Ascending aorta (tissue), 2 donors: ENCODE results near the gene BAZ1B. TPM values are rescaled to one million over a fixed set of nuclear protein-coding genes. Genes with fewer than 3 reads are reported as not detected.
"Not testable (repeated sequence)": the region's sequence is repeated elsewhere in the genome, so short reads cannot be mapped to it uniquely, and the experiment has no call there.

Experiments used
- DNase-seq, 2 donors: peaks; one replicate each; pipeline ENCODE4 v3.0.0-alpha.2; 2019; ENCODE audit warnings: low spot score in 2 of 2
- H3K27ac ChIP-seq, 2 donors: fragments of 200-600 bp; sonication (generic); one replicate each; pipeline ENCODE4 v1.5.1; 2016 to 2017; ENCODE audit warnings: mild to moderate bottlenecking in 1 of 2
- H3K27me3 ChIP-seq: fragments of 200-600 bp; sonication (generic); one replicate; pipeline ENCODE4 v1.5.1; 2017
- H3K36me3 ChIP-seq, 2 donors: fragments of 200-600 bp; sonication (generic); one replicate each; pipeline ENCODE4 v1.5.1; 2016
- H3K4me1 ChIP-seq, 2 donors: fragments of 200-600 bp; sonication (generic); one replicate each; pipeline ENCODE4 v1.5.1; 2016 to 2017; ENCODE audit warnings: mild to moderate bottlenecking in 1 of 2
- H3K4me3 ChIP-seq, 2 donors: fragments of 200-600 bp; sonication (generic); one replicate each; pipeline ENCODE4 v1.5.1; 2016 to 2017; ENCODE audit warnings: mild to moderate bottlenecking in 1 of 2
- H3K9me3 ChIP-seq, 2 donors: fragments of 200-600 bp; sonication (generic); one replicate each; pipeline ENCODE4 v1.5.1; 2016
- intact Hi-C: fragments of 100-400 bp; cut with DNase I; formaldehyde crosslinking; loops from one replicate; pipeline ENCODE4 v1.15.1; 2023
- total RNA-seq: library from RNA; depleted of rRNA; stranded (reverse); fragments of >200 nt; gene quantifications from one replicate; pipeline ENCODE4 v1.1.0, GENCODE V29; 2016
- TF ChIP-seq, protein P1 (sequence below), 3 experiments: fragments of 200-600 bp in 2 of 3; fragments of 450-650 bp in 1 of 3; sonication (generic) in 2 of 3; IDR thresholded peaks; one replicate each; pipeline ENCODE4 v1.5.1; 2016 to 2019; ENCODE audit warnings: antibody characterized with exemption in 3 of 3, mild to moderate bottlenecking in 1 of 3, moderate library complexity in 1 of 3

BAZ1B gene
- total RNA-seq, 1 donor from 2014 or later = 28.1 TPM

DNA sequence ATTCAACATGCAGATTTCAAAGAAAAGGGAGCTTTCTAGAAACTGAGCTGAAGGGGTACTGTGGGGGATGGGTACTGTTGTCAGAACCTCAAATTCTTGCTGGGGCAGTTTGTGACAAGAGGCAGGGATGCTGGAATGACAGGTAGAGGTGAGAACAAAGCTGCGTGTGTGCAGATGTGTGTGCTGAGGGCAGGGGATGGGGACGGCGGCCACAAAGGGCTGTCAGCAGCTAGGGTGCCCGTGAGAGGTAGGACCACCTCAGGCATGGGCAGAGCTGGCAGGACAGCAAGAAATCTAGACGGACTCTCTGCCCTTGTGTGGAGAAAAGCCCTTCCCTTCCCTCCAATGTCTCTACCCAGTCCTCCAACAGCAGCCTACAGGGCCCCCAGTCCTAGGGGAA lies 14.4 kb upstream of the BAZ1B start:
- H3K27ac ChIP-seq = no peak overlapping the region
- TF ChIP-seq, protein P1, sequence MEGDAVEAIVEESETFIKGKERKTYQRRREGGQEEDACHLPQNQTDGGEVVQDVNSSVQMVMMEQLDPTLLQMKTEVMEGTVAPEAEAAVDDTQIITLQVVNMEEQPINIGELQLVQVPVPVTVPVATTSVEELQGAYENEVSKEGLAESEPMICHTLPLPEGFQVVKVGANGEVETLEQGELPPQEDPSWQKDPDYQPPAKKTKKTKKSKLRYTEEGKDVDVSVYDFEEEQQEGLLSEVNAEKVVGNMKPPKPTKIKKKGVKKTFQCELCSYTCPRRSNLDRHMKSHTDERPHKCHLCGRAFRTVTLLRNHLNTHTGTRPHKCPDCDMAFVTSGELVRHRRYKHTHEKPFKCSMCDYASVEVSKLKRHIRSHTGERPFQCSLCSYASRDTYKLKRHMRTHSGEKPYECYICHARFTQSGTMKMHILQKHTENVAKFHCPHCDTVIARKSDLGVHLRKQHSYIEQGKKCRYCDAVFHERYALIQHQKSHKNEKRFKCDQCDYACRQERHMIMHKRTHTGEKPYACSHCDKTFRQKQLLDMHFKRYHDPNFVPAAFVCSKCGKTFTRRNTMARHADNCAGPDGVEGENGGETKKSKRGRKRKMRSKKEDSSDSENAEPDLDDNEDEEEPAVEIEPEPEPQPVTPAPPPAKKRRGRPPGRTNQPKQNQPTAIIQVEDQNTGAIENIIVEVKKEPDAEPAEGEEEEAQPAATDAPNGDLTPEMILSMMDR (IDR thresholded peaks at IDR 0.05) = no peak
- peaks cover 60 to 71% of the 10 kb centered on the region in 2 donors for H3K36me3 ChIP-seq
- no peaks in the 10 kb centered on the region for H3K27me3 ChIP-seq
- no peaks in the 10 kb centered on the region for H3K4me1 ChIP-seq
- DNase-seq = no peak
- H3K9me3 ChIP-seq = no peaks in the 10 kb centered on the region
- intact Hi-C loops = no loop called here
- no peak overlapping the region for H3K4me3 ChIP-seq

DNA sequence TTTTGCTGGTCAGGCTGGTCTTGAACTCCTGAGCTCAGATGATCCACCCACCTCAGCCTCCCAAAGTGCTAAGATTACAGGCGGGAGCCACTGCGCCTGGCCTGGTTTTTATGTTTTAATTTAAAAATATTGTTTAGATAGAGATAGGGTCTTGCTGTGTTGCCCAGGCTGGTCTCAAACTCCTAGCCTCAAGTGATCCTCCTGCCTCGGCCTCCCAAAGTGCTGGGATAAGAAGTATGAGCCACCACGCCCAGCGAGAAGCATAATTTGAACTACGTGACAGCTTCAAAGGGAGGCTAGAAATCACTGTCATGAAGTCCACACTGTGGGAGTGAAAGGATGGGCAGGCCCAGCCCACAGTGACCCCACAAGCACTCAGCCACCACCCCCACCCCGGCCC lies 13.8 kb upstream of the BAZ1B start:
- H3K4me1 ChIP-seq, intact Hi-C loops, H3K9me3 ChIP-seq, H3K27ac ChIP-seq, H3K4me3 ChIP-seq, H3K27me3 ChIP-seq, DNase-seq: not testable (repeated sequence)
- peaks cover 55 to 65% of the 10 kb centered on the region in 2 donors for H3K36me3 ChIP-seq

DNA sequence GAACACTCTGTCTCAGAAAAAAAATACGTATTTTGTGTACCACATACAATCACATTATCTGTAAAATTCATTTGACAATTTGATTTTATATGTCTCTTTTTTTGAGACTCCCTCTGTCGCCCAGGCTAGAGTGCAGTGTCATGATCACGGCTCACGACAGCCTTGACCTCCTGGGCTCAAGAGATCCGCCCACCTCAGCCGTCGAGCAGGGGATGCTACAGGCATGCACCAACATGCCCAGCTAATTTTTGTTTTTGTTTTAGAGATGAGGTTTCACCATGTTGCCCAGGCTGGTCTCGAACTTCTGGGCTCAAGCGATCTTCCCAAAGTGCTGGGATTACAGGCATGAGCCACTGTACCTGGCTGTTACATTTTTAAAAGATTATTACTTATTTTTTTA lies 11.6 kb upstream of the BAZ1B start:
- Histone ChIP-seq H3K27ac (no peak overlapping the region), H3K27me3 (no peaks in the 10 kb centered on the region), H3K4me3 (no peak overlapping the region), H3K36me3 (peaks cover 34 to 43% of the 10 kb centered on the region in 2 donors), H3K4me1 (no peaks in the 10 kb centered on the region), H3K9me3 (no peaks in the 10 kb centered on the region)
- TF ChIP-seq, protein P1 (IDR thresholded peaks at IDR 0.05) = no peak
- intact Hi-C loops = no loop called here
- no peak for DNase-seq

DNA sequence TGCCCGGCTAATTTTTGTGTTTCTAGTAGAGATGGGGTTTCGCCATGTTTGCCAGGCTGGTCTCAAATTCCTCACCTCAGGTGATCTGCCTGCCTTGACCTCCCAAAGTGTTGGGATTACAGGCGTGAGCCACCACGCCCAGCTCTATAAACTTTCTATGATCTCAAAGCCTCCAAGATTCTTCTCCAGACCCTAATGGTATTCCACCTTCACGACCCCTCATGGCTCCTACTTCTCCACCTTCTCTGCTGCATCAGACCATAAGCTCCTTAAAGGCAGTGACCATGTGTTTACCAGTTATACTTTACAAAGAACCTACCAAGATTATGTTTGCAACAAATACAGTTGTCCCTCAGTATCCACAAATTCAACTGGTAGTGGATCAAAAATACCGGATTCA lies 10.1 kb upstream of the BAZ1B start:
- Histone ChIP-seq H3K9me3 (no peaks in the 10 kb centered on the region), H3K4me3 (no peak overlapping the region), H3K36me3 (peaks cover 19 to 28% of the 10 kb centered on the region in 2 donors), H3K27me3 (no peaks in the 10 kb centered on the region), H3K27ac (no peak overlapping the region), H3K4me1 (no peaks in the 10 kb centered on the region)
- TF ChIP-seq, protein P1 (IDR thresholded peaks at IDR 0.05) = no peak
- DNase-seq = no peak
- intact Hi-C loops = no loop called here

DNA sequence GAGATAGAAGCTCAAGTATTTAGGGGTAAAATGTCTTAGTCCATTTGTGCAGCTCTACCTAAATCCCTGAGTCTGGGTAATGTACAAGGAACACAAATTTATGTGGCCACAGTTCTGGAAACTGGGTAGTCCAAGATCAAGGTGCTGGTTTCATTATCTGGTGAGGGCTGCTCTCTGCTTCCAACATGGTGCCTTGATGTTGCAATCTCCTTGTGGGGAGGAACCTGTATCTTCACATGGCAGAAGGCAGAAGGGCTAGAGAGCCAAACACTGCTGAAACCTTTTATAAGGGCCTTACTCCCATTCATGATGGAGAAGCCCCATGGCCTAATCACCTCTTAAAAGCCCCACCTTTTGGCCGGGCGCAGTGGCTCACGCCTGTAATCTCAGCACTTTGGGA lies 8.7 kb upstream of the BAZ1B start:
- no peaks in the 10 kb centered on the region for H3K4me1 ChIP-seq
- no peak overlapping the region for H3K4me3 ChIP-seq
- intact Hi-C loops = no loop called here
- no peaks in the 10 kb centered on the region for H3K9me3 ChIP-seq
- H3K27me3 ChIP-seq = no peaks in the 10 kb centered on the region
- DNase-seq = no peak
- H3K36me3 ChIP-seq = peaks cover 6 to 14% of the 10 kb centered on the region in 2 donors
- TF ChIP-seq, protein P1 (IDR thresholded peaks at IDR 0.05) = no peak
- no peak overlapping the region for H3K27ac ChIP-seq

DNA sequence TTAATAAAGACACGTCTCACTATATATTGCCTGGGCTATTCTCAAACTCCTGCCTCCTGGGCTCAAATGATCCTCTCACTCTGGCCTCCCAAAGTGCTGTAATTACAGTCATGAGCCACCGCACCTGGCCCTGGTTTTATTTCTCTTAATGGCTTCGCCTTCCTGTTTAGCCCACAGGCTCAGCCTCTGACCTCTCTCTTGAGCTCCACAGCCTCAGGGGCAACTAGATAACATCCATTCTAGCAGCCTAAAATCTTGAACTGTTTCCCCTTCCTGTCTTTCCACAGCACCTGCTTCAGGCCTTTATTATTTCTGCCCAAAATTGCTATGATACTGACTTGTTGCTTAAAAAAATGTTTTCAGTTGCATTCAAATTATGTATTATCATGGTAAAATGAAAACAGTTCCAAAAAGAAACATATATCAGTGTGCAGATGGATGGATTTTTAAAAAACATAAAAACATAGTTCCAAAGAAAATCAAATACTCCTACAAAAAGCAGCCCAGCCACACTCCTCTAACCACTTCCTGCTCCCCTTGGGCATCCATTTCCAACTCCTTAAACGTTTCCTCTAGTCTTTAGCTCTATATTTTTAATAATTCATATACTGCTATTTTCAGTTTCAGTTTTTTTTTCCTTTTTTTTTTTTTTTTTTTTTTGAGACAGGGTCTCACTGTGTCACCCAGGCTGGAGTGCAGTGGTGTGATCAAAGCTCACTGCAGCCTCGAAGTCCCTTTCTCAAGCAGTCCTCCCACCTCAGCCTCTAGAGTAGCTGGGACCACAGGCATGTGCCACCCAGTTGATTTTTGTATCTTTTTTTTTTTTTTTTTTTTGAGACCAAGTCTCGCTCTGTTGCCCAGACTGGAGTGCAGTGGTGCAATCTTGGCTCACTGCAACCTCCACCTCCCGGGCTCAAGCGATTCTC lies 5.1 kb upstream of the BAZ1B start:
- TF ChIP-seq, protein P1 (IDR thresholded peaks at IDR 0.05) = no peak
- Histone ChIP-seq H3K4me3 (no peak overlapping the region), H3K4me1 (peaks cover 0 to 3% of the 10 kb centered on the region in 2 donors), H3K27ac (no peak overlapping the region), H3K27me3 (no peaks in the 10 kb centered on the region), H3K9me3 (no peaks in the 10 kb centered on the region), H3K36me3 (peaks cover 0 to under 1% of the 10 kb centered on the region in 2 donors)
- DNase-seq = no peak
- intact Hi-C loops = no loop called here

DNA sequence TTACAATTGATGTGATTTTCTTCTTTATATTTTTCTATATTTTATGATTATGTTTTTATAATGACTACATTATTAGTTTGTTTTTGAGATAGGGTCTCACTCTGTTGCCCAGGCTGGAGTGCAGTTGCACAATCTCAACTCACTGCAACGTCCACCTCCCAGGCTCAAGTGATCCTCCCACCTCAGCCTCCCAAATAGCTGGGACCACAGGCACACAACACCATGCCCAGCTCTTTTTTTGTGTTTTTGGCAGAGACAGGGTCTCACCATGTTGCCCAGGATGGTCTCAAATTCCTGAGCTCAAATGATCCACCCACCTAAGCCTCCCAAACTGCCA lies 4.0 kb upstream of the BAZ1B start:
- intact Hi-C loops, H3K36me3 ChIP-seq, H3K27ac ChIP-seq, H3K4me3 ChIP-seq, DNase-seq, H3K27me3 ChIP-seq, H3K4me1 ChIP-seq, H3K9me3 ChIP-seq: not testable (repeated sequence)
